Upper lobe of left lung (tissue), 4 donors: Measurements from ENCODE around the gene CXCL14.

Experiments
- CTCF ChIP-seq, 6 experiments: fragments of 450-650 bp in 4 of 6; fragments of 200-600 bp in 2 of 6; sonication (generic) in 2 of 6; IDR thresholded peaks; one replicate each; pipeline ENCODE4 v1.5.1; 2016 to 2019; ENCODE audit warnings: antibody characterized with exemption in 6 of 6
- EP300 ChIP-seq, 4 donors: sonication (generic); formaldehyde crosslinking; IDR thresholded peaks; one replicate each; pipeline ENCODE4 v1.5.1; 2017; ENCODE audit warnings: antibody characterized with exemption in 4 of 4, control low read depth in 2 of 4

- TF ChIP-seq EP300 (IDR thresholded peaks at IDR 0.05) (no peak), CTCF (IDR thresholded peaks at IDR 0.05) (no peak)
Measured at GRCh38 chr5:135606431-135606830, 27.6 kb upstream of the CXCL14 start.
